HT1080 (cell line): ENCODE measurements around the gene KCNIP3. TPM values are rescaled to one million over a fixed set of nuclear protein-coding genes. Genes with fewer than 3 reads are reported as not detected.
"Not testable (repeated sequence)": the region's sequence is repeated elsewhere in the genome, so short reads cannot be mapped to it uniquely, and the experiment has no call there.

ENCODE experiments used
- DNase-seq: peaks from one replicate; pipeline ENCODE4 v3.0.0-alpha.2; 2015; ENCODE audit warnings: low read depth
- total RNA-seq: library from RNA; depleted of rRNA; stranded (reverse); fragments of >200 nt; shearing (Covaris generic); gene quantifications from 2 replicates; pipeline ENCODE4 v1.2.3, GENCODE V29; 2014

KCNIP3 gene
- total RNA-seq, 1 experiment from 2014 or later: 0.71 TPM

DNA sequence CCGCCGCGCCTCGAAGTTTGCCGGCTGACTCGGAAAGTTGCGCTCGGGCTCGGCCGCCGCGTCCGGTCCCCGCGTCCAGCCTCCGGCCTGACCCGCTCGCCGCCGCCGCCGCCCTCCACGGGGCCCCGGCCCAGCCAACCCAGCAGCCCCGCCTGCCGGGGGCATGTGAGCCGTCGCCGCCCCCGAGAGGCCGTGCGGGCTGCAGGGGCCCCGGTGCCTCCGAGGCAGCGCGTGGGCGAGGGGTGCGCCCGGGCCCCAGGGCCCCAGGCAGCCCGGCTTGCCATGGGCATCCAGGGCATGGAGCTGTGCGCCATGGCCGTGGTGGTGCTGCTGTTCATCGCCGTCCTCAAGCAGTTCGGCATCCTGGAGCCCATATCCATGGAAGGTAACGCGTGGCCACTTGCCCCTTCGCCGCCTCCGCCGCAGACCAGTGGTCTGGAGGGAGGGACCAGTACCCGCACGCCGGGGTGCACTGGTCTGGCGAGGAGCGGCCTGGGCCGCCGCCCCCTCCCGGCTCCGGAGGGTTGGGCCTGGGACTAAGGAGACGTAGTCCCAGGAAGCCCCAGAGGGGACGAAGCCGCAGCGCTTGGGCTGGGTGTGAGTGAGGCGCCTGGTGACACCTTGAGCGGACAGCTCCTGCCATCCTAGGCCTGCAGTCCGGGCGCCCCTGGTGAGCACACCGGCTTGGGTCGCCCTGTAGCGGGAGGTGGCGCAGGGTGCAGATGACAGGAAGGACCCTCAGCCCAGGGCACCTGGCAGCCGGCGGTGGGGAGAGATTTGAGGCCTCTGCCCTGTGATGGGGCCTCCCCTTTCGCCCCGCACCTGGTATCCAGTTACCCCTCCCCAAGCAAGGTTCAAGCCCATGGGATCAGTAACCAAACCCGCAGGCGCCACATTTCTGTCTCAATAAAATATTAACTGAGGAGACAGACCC, 49.9 kb downstream of the KCNIP3 start:
- DNase-seq: no peak

GRCh38 chr2:95347681-95348608, 50.8 kb downstream of the KCNIP3 start:
- DNase-seq: no peak

- no peak for DNase-seq
Measured at GRCh38 chr2:95348609-95349567, 51.7 kb downstream of the KCNIP3 start.

DNA sequence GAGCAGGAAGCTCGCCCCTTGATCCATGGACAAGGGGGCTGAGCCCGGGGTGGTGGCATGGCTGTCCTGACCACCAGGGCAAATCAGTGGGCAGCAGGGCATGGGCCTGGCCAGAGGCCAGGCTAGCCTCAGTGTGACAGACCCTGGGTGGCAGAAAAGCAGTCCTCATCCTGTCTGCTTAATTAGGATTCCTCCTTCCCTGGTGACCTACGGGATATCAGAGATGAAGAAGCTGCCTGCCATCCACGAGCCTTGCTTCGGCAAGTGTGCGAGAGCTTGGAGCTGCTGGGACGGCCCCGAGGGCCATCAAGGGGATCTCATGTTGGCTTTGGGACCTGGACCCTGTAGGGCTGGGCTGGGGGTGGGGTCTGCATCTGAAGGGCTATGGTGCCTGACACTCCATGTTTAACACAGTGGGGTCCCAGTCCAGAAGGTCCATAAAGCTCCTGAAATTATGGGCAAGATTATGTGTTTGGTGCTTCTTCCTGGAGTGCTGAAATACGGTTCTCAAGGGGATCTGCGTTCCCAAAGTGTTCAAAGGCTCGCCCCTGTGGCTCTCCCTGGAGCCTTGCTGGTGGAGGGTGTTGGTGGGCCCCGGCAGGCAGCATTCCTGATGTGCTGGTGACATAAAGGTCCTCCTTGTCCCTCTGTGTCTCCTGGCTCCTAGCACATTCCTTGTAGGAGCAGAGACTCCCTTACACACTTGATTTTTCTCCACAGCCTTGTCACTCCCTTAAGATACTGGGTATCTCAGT, 52.6 kb downstream of the KCNIP3 start:
- no peak for DNase-seq

DNA sequence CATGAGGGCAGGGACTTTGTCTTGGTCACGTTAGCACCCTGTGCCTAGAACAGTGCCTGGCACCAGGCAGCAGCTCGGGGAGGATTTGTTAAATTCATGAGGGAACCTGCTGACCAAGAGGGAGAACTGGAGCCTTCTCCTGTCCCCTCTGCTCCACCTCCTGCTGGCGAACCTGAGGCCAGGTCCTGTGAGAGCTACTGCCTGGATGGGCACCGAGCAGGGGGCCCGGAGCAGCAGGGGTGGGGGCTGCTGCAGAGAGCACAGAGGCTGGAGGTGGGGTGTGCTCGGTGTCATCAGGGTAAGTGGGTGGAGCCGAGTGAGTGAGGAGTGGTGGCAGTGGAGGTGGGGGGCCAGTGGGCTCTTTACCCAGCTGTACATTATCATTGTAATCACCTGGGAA, 53.2 kb downstream of the KCNIP3 start:
- no peak for DNase-seq

- DNase-seq: no peak
Measured at GRCh38 chr2:95350774-95351597, 53.8 kb downstream of the KCNIP3 start.

GRCh38 chr2:95351598-95351915, 54.4 kb downstream of the KCNIP3 start:
- DNase-seq: no peak

DNA sequence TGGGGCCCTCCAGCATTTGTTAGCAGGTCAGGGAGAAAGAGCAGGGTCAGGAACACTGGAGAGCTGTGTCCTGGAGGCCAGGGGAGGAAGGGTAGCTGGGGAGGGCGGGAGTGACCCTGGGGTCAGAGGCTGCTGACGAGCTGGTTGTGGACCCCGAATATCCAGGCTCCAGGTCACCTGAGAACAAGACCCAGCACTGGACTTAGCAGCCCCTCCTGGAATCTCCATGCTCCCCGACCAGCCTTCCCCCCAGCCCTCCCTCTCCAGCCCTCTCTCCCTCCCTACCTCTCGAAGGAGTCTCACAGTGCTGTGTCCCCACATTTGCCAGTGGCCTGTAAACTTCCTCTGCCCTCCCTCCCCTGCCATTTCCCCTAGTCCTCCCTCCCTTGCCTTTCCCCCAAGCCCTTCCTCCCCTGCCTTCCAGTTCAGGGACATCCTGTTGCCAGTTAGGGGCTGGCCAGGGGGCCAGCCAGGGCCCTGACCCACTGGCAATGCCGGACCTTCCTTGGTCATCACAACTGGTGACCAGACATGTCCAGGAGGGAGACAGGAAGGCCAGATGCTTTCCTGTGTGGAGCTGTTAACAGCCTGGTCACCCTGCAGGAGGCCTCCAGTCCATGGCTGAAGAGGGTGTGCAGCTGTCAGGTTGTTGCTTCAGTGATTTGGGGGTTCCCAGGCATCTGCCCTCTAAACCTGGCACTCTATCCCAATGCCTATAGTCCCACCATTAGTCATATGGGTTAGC, 55.3 kb downstream of the KCNIP3 start:
- DNase-seq: no peak

DNA sequence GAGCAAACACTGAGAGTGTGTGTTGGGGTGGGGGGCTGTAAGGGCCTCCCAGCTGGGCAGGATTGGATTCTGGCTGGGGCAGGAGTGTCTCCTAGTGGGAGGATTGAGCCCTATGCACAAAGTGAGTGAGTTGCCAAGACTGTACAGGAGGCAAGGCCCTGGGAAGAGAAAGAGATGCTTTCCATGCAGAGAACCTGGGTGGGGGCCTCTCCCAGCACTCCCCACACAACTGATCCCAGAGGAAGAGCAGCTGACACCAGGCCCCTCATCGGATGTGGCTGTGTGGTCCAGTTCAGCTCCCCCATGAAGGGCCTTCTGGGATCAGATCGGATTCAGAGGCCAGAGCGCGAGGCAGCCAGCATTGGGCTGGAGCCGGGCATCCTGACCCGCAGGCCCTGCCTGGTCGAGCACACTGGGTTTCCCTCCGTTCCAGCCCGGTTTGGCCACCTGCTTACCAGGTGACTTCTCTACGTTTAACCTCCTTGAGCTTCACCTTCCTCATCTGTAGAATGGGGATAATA, 56.0 kb downstream of the KCNIP3 start:
- no peak for DNase-seq

GRCh38 chr2:95353613-95354468, 56.7 kb downstream of the KCNIP3 start:
- DNase-seq: no peak

- no peak for DNase-seq
Measured at GRCh38 chr2:95354469-95354901, 57.3 kb downstream of the KCNIP3 start.

DNA sequence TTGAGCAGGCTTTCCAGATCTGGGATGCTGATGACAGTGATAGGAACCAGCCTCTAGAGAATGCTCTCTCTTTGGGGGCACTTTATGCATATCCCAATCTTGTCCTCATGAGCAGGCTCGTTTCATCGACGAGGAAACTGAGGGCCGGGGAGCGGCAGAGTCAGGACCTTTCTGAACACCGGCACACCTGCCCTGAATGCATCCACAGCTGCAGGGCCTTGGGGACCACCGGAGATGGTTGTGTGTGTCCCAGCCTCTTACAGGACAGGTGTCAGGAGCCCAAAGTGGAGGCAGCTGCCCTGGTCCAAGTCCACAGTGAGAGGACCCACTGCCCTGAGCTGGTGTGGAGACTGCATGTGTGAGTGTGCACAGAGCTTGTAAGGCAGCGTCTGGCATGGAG, 57.8 kb downstream of the KCNIP3 start:
- no peak for DNase-seq

DNA sequence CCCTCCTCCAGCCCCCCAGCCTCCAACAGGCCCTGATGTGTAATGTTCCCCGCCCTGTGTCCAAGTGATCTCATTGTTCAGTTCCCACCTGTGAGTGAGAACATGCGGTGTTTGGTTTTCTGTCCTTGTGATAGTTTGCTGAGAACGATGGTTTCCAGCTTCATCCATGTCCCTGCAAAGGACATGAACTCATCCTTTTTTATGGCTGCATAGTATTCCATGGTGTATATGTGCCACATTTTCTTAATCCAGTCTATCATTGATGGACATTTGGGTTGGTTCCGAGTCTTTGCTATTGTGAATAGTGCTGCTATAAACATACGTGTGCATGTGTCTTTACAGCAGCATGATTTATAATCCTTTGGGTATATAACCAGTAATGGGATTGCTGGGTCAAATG, 58.3 kb downstream of the KCNIP3 start:
- DNase-seq: not testable (repeated sequence)

DNA sequence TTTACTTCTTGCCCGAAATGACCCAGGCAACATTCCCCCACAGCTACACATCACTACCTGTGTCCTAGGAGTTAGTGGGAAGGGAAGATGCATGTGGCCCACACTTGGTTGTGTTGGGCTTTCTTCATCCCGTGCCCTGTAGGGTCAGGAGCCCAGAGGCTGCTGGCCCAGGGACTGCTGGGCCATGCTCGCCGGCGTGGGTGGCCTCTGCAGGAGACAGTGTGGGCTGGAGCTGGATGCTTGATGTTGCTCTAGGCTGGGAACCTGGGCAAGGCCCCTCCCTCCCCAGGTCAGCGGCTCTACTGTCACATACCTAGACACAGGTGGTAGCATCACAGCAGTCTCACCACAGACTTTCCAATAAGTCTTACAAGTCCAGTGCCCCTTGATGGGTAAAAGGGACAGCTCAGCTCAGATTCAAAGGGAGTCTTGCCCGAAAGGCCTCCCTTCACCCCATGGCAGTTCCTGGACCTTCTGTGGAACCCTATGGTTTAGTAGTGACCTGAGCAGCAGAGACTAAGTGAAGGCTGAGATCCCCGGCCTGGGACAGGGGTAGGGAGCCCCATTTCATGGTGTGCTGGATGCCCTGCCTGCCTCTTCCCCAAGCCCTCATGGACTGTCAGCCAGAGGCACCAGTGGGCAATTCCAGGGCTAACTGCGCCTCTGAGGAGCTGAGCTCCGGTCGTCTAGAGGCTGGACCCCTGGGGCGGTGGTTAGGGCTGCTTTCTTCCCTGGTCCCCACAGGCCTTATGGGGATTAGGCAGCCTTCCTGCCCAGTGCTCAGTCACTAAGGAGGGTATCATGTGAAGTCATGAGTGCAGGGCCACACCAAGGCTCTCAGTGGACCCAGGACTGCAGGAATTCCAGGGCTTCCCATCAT, 59.9 kb downstream of the KCNIP3 start:
- no peak for DNase-seq

GRCh38 chr2:95357717-95358280, 60.7 kb downstream of the KCNIP3 start:
- DNase-seq: no peak

GRCh38 chr2:95359031-95359430, 61.9 kb downstream of the KCNIP3 start:
- DNase-seq: peak; percentile 18
